HEK293 (cell line): ENCODE results near the gene BARD1.

Experiments used
- CTCF ChIA-PET: fragments of 350-600 bp; formaldehyde crosslinking; extraction: SDS; loops from one replicate; lab custom pipeline; 2021; ENCODE audit warnings: antibody characterized with exemption; lab: Yijun Ruan, JAX
- POLR2A ChIA-PET: fragments of 300-600 bp; formaldehyde crosslinking; extraction: SDS; loops from one replicate; lab custom pipeline; 2020; ENCODE audit warnings: antibody characterized with exemption, inconsistent platforms; lab: Yijun Ruan, JAX
- H3K27ac ChIP-seq: fragments of 200-500 bp; sonication (Bioruptor generic); 2 replicates; pipeline ENCODE4 v1.5.1; 2014; ENCODE audit warnings: low read depth, low read length, control low read depth, inconsistent platforms; ENCODE audit errors: extremely low read depth
- H3K36me3 ChIP-seq, 2 experiments: fragments of 200-500 bp in 1 of 2; sonication (Bioruptor generic) in 1 of 2; 1 replicate in 1 of 2; 2 replicates in 1 of 2; pipeline ENCODE4 v1.5.1; 2014 to 2017; ENCODE audit warnings: inconsistent platforms in 2 of 2, low read length in 2 of 2; ENCODE audit not compliant: control insufficient read depth in 2 of 2, insufficient read depth in 1 of 2
- H3K4me1 ChIP-seq: fragments of 200-500 bp; sonication (Bioruptor generic); 2 replicates; pipeline ENCODE4 v1.5.1; 2014; ENCODE audit warnings: mild to moderate bottlenecking, low read length, inconsistent platforms; ENCODE audit not compliant: control insufficient read depth, insufficient read depth
- H3K4me3 ChIP-seq: 2 replicates; pipeline ENCODE4 v1.5.1; 2011; ENCODE audit warnings: low read depth, mild to moderate bottlenecking, control low read depth, low read length, moderate library complexity
- H3K9me3 ChIP-seq: fragments of 200-500 bp; sonication (Bioruptor generic); 2 replicates; pipeline ENCODE4 v1.5.1; 2014; ENCODE audit warnings: low read depth, low read length, inconsistent platforms; ENCODE audit not compliant: control insufficient read depth, insufficient read depth
- BCL11A ChIP-seq: fragments of 450-650 bp; formaldehyde crosslinking; IDR thresholded peaks from 2 replicates; pipeline ENCODE4 v1.5.1; 2016; ENCODE audit warnings: low read depth, missing biosample characterization, missing genetic modification characterization
- KLF7 ChIP-seq: fragments of 450-650 bp; formaldehyde crosslinking; IDR thresholded peaks from 2 replicates; pipeline ENCODE4 v1.5.1; 2016; ENCODE audit warnings: missing biosample characterization, missing genetic modification characterization, borderline replicate concordance
- KLF8 ChIP-seq: fragments of 450-650 bp; formaldehyde crosslinking; IDR thresholded peaks from 2 replicates; pipeline ENCODE4 v1.5.1; 2016; ENCODE audit warnings: missing biosample characterization, missing genetic modification characterization
- SP3 ChIP-seq: fragments of 450-650 bp; formaldehyde crosslinking; IDR thresholded peaks from 2 replicates; pipeline ENCODE4 v1.5.1; 2016; ENCODE audit warnings: missing biosample characterization, missing genetic modification characterization
- SP7 ChIP-seq: fragments of 450-650 bp; formaldehyde crosslinking; IDR thresholded peaks from 2 replicates; pipeline ENCODE4 v1.5.1; 2016; ENCODE audit warnings: missing biosample characterization, missing genetic modification characterization
- ZEB2 ChIP-seq: fragments of 450-650 bp; formaldehyde crosslinking; IDR thresholded peaks from 2 replicates; pipeline ENCODE4 v1.5.1; 2016; ENCODE audit warnings: missing biosample characterization, missing genetic modification characterization
- ZNF112 ChIP-seq: fragments of 450-650 bp; formaldehyde crosslinking; IDR thresholded peaks from 2 replicates; pipeline ENCODE4 v1.5.0; 2017; ENCODE audit warnings: missing biosample characterization, missing genetic modification characterization
- ZNF138 ChIP-seq: fragments of 450-650 bp; formaldehyde crosslinking; IDR thresholded peaks from 2 replicates; pipeline ENCODE4 v1.5.1; 2016; ENCODE audit warnings: missing biosample characterization, missing genetic modification characterization, borderline replicate concordance
- ZNF274 ChIP-seq, 2 experiments: fragments of 200-500 bp in 1 of 2; fragments of 450-650 bp in 1 of 2; sonication (Bioruptor generic) in 1 of 2; formaldehyde crosslinking in 1 of 2; IDR thresholded peaks; 2 replicates each; pipeline versions ENCODE4 v1.5.1 to v1.6.1; 2014 to 2016; ENCODE audit warnings: borderline replicate concordance in 1 of 2, inconsistent platforms in 1 of 2, low read length in 1 of 2, missing biosample characterization in 1 of 2, missing genetic modification characterization in 1 of 2
- ZNF341 ChIP-seq: fragments of 450-650 bp; formaldehyde crosslinking; IDR thresholded peaks from 2 replicates; pipeline ENCODE4; 2016; ENCODE audit warnings: low read depth, missing biosample characterization, missing genetic modification characterization
- ZNF433 ChIP-seq: fragments of 450-650 bp; formaldehyde crosslinking; IDR thresholded peaks from 2 replicates; pipeline ENCODE4 v1.5.1; 2016; ENCODE audit warnings: missing biosample characterization, missing genetic modification characterization, low read depth
- ZNF623 ChIP-seq: fragments of 450-650 bp; formaldehyde crosslinking; IDR thresholded peaks from 2 replicates; pipeline ENCODE4 v1.5.1; 2016; ENCODE audit warnings: missing biosample characterization, missing genetic modification characterization
- ZNF654 ChIP-seq: fragments of 450-650 bp; formaldehyde crosslinking; IDR thresholded peaks from 2 replicates; pipeline ENCODE4 v1.5.1; 2016; ENCODE audit warnings: low read depth, missing biosample characterization, missing genetic modification characterization
- ZNF792 ChIP-seq: fragments of 450-650 bp; formaldehyde crosslinking; IDR thresholded peaks from 2 replicates; pipeline ENCODE4 v1.5.1; 2016; ENCODE audit warnings: missing biosample characterization, missing genetic modification characterization
- ZSCAN23 ChIP-seq: fragments of 450-650 bp; formaldehyde crosslinking; IDR thresholded peaks from 2 replicates; pipeline ENCODE4 v1.5.1; 2016; ENCODE audit warnings: missing biosample characterization, missing genetic modification characterization
- TF ChIP-seq, protein P1 (sequence below): sonication (generic); formaldehyde crosslinking; IDR thresholded peaks from 2 replicates; pipeline ENCODE4 v1.8.1; 2022; ENCODE audit warnings: mild to moderate bottlenecking, moderate library complexity, missing genetic modification reagents
- TF ChIP-seq, protein P2 (sequence below): fragments of 450-650 bp; formaldehyde crosslinking; IDR thresholded peaks from 2 replicates; pipeline ENCODE4 v1.5.1; 2016; ENCODE audit warnings: missing biosample characterization, missing genetic modification characterization

The BARD1 gene

DNA sequence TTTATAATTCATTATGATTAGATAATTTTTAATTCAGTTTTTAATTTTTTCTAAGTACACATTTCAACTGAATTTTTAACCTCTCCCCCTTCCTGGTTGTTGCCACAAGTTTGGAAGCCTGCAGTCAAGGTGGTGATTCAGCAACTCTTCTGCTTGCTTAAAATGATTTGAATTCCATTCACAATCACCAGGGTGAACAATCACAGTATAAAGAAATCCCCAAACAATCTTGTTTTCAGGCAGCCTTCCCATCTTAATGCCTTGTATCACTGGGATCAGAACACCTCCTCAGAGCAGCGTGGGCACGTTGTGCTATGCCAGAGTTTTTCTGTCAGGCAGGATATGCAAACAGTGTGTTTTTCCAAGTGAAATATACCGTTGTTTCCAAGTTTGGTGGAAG is 46.7 kb upstream of the BARD1 start:
- no peak overlapping the region for H3K4me3 ChIP-seq
- CTCF ChIA-PET, result no interaction called here
- TF ChIP-seq ZNF112 (tag by site-specific recombination) (no peak), ZNF138 (tag by site-specific recombination) (no peak), SP7 (tag by site-specific recombination) (no peak)
- TF ChIP-seq, all 188 proteins: peak for 0
- no peaks in the 10 kb centered on the region for H3K4me1 ChIP-seq
- POLR2A ChIA-PET, result no interaction called here
- H3K36me3 ChIP-seq, result no peaks in the 10 kb centered on the region
- H3K9me3 ChIP-seq, result no peaks in the 10 kb centered on the region
- H3K27ac ChIP-seq, result no peak overlapping the region

DNA sequence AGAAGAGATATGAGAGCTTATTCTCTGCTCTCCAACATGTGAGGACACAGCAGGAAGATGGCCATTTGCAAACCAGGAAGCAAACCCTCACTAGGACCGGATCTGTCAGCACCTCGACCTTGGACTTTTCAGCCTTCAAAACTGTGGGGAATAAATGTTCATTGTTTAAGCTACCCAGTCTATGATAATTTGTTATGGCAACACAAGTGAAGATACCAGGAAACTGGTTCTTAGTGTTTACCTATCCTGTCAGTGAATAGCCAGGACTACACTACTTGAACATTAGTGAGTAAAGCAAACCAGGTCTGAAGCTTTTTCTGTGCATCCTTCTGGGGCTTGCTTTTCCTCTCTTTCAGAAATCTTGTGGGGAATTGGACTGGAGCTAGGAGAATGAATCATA is 44.4 kb upstream of the BARD1 start:
- H3K4me1 ChIP-seq, result no peaks in the 10 kb centered on the region
- no peak overlapping the region for H3K4me3 ChIP-seq
- CTCF ChIA-PET, result no interaction called here
- H3K36me3 ChIP-seq, result no peaks in the 10 kb centered on the region
- H3K9me3 ChIP-seq, result no peaks in the 10 kb centered on the region
- H3K27ac ChIP-seq, result no peak overlapping the region
- POLR2A ChIA-PET, result no interaction called here
- TF ChIP-seq BCL11A (no peak), KLF7 (tag by site-specific recombination) (no peak), ZNF433 (tag by site-specific recombination) (no peak), ZSCAN23 (tag by site-specific recombination) (no peak)

DNA sequence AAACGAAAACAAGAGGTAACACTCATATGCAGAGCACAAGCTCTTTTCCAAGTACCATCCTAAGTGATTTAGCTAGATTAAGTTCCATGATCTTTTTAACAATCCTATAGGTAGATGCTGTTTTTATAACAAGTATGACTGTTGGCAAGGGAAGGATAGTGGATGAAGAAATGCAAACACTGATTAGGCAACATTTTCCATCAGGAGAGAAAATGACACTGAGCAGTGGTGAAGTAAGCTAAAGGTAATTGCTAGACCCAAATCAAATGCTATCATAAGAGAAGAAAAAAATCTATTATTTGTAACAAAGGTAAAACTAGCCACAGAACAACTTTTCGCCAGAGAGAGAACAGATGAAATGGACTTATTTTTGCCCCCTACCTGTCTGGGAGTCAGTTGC is 34.3 kb upstream of the BARD1 start:
- Histone ChIP-seq H3K27ac (no peak overlapping the region), H3K4me3 (no peak overlapping the region), H3K4me1 (no peaks in the 10 kb centered on the region), H3K36me3 (no peaks in the 10 kb centered on the region), H3K9me3 (no peaks in the 10 kb centered on the region)
- CTCF ChIA-PET, result no interaction called here
- POLR2A ChIA-PET, result no interaction called here
- TF ChIP-seq ZNF654 (tag by site-specific recombination) (no peak), ZNF792 (tag by site-specific recombination) (no peak), KLF7 (tag by site-specific recombination) (no peak), ZNF274 (IDR thresholded peaks at IDR 0.05; ENCODE audit: low read length) (no peak), ZNF274 (tag by site-specific recombination; IDR thresholded peaks at IDR 0.05; ENCODE audit: borderline replicate concordance) (no peak), ZEB2 (tag by site-specific recombination) (no peak), ZNF341 (tag by site-specific recombination) (no peak), SP3 (no peak), KLF8 (no peak), ZNF623 (tag by site-specific recombination) (no peak)
- TF ChIP-seq, protein P1, sequence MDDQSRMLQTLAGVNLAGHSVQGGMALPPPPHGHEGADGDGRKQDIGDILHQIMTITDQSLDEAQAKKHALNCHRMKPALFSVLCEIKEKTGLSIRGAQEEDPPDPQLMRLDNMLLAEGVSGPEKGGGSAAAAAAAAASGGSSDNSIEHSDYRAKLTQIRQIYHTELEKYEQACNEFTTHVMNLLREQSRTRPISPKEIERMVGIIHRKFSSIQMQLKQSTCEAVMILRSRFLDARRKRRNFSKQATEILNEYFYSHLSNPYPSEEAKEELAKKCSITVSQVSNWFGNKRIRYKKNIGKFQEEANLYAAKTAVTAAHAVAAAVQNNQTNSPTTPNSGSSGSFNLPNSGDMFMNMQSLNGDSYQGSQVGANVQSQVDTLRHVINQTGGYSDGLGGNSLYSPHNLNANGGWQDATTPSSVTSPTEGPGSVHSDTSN, result no peak
- TF ChIP-seq, protein P2, sequence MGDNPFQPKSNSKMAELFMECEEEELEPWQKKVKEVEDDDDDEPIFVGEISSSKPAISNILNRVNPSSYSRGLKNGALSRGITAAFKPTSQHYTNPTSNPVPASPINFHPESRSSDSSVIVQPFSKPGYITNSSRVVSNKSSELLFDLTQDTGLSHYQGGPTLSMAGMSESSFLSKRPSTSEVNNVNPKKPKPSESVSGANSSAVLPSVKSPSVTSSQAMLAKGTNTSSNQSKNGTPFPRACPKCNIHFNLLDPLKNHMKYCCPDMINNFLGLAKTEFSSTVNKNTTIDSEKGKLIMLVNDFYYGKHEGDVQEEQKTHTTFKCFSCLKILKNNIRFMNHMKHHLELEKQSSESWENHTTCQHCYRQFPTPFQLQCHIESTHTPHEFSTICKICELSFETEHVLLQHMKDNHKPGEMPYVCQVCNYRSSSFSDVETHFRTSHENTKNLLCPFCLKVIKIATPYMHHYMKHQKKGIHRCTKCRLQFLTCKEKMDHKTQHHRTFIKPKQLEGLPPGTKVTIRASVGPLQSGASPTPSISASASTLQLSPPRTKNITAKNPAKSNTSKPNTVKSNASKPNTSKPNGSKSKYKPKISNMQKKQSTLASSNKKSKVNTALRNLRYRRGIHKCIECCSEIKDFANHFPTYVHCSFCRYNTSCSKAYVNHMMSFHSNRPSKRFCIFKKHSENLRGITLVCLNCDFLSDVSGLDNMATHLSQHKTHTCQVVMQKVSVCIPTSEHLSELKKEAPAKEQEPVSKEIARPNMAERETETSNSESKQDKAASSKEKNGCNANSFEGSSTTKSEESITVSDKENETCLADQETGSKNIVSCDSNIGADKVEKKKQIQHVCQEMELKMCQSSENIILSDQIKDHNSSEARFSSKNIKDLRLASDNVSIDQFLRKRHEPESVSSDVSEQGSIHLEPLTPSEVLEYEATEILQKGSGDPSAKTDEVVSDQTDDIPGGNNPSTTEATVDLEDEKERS (tag by site-specific recombination), result no peak
- TF ChIP-seq, all 188 proteins: peak for 0
